ENCODE data around the gene F10. TPM values are rescaled to one million over a fixed set of nuclear protein-coding genes. Genes with fewer than 3 reads are reported as not detected.

The F10 gene
- polyA plus RNA-seq, 1 of the 3 experiments (the other 2 are of a cell fraction), result 12.5 TPM

- no peaks in the 10 kb centered on the region for H3K9me3 ChIP-seq
- WGBS (ENCODE audit: low lambda C conversion rate), result 39% methylated on average over 13 of the region's 29 CpGs
- no peak overlapping the region for H3K4me3 ChIP-seq (ENCODE audit: low read depth in 2 of 2, low read length in 1 of 2)
- H3K9ac ChIP-seq, result no peak overlapping the region
- no peaks in the 10 kb centered on the region for H3K79me2 ChIP-seq (ENCODE audit: insufficient read depth)
- no peaks in the 10 kb centered on the region for H3K27me3 ChIP-seq (ENCODE audit: insufficient read depth)
- no peak for DNase-seq
- no peaks in the 10 kb centered on the region for H3F3A ChIP-seq (replicated peaks; ENCODE audit: insufficient read depth)
- peaks cover 0 to 9% of the 10 kb centered on the region in 2 experiments; a peak in 1 of 4 replicates for H3K4me1 ChIP-seq (ENCODE audit: control insufficient read depth in 1 of 2, insufficient read depth in 2 of 2, low read depth in 1 of 2, low read length in 1 of 2)
- no peak overlapping the region for H3K4me2 ChIP-seq
- no peaks in the 10 kb centered on the region for H3K9me2 ChIP-seq
- TF ChIP-seq USF2 (IDR thresholded peaks at IDR 0.05; ENCODE audit: borderline replicate concordance, low read depth, low read length), result no peak
- no peak for TF ChIP-seq EZH2phosphoT487 (IDR thresholded peaks at IDR 0.05; ENCODE audit: borderline replicate concordance, low read depth)
- TF ChIP-seq RCOR1 (IDR thresholded peaks at IDR 0.05; ENCODE audit: low read length), result no peak
- TF ChIP-seq REST (IDR thresholded peaks at IDR 0.05; ENCODE audit: low read depth, low read length), result no peak
- TF ChIP-seq NRF1 (IDR thresholded peaks at IDR 0.05; ENCODE audit: low read depth, low read length), result no peak
- TF ChIP-seq MAX (IDR thresholded peaks at IDR 0.05; ENCODE audit: low read depth), result no peak
- TF ChIP-seq TAF1 (IDR thresholded peaks at IDR 0.05; ENCODE audit: borderline replicate concordance, low read depth, low read length), result no peak
- TF ChIP-seq RAD21 (IDR thresholded peaks at IDR 0.05; ENCODE audit: low read length), result no peak
- TF ChIP-seq TEAD4 (IDR thresholded peaks at IDR 0.05; ENCODE audit: borderline replicate concordance, insufficient read depth), result no peak
- no peak for TF ChIP-seq RXRA (IDR thresholded peaks at IDR 0.05; ENCODE audit: borderline replicate concordance, low read depth)
- TF ChIP-seq EP300 (IDR thresholded peaks at IDR 0.05; ENCODE audit: borderline replicate concordance in 1 of 2, low read depth in 1 of 2, low read length in 1 of 2), result no peak
- no peak for TF ChIP-seq YY1 (IDR thresholded peaks at IDR 0.05; ENCODE audit: low read depth)
- no peak for TF ChIP-seq JUND (IDR thresholded peaks at IDR 0.05)
- TF ChIP-seq GABPA (IDR thresholded peaks at IDR 0.05; ENCODE audit: low read depth), result no peak
- no peak for TF ChIP-seq CHD2 (IDR thresholded peaks at IDR 0.05; ENCODE audit: low read length, partially characterized antibody)
- TF ChIP-seq USF1 (IDR thresholded peaks at IDR 0.05; ENCODE audit: borderline replicate concordance, low read depth), result no peak
- no peak for TF ChIP-seq MXI1 (IDR thresholded peaks at IDR 0.05; ENCODE audit: low read depth, low read length)
- ChIA-PET POLR2A (interaction anchor here (1.1 kb wide), 1 partner anchor 13 kb away, joined by 3 read pairs; no protein-coding TSS in a partner anchor), CTCF (interaction anchor here (1.1 to 1.5 kb wide), 2 partner anchors 10 to 151 kb away, joined by 3 to 6 read pairs; no protein-coding TSS in a partner anchor)
- H2AFZ ChIP-seq (ENCODE audit: low read depth), result no peak overlapping the region
- no peaks in the 10 kb centered on the region for H4K20me1 ChIP-seq (ENCODE audit: insufficient read depth)
- no peak overlapping the region; a peak in 1 of 4 replicates for H3K27ac ChIP-seq (ENCODE audit: low read depth in 2 of 2, low read length in 1 of 2)
- H3K36me3 ChIP-seq (replicated peaks in 1 of 2; ENCODE audit: control insufficient read depth in 1 of 2, insufficient read depth in 2 of 2, low read length in 1 of 2), result no peaks in the 10 kb centered on the region
Measured at GRCh38 chr13:113093580-113094409, 28.8 kb upstream of the F10 start.
